Activated naive CD4-positive, alpha-beta T cell treated with Interleukin-2 at 50 U/mL for 16 hours (primary cell): Measurements from ENCODE around the gene LRG1.
A peak's percentile ranks its signal among the peaks of the same experiment; 100 is the strongest.

Experiments
- DNase-seq: peaks from one replicate; pipeline ENCODE4 v3.0.0-alpha.2; 2020

Gene LRG1

GRCh38 chr19:4524808-4525562 lies 14.9 kb downstream of the LRG1 start:
- DNase-seq: peak; percentile 70

DNA sequence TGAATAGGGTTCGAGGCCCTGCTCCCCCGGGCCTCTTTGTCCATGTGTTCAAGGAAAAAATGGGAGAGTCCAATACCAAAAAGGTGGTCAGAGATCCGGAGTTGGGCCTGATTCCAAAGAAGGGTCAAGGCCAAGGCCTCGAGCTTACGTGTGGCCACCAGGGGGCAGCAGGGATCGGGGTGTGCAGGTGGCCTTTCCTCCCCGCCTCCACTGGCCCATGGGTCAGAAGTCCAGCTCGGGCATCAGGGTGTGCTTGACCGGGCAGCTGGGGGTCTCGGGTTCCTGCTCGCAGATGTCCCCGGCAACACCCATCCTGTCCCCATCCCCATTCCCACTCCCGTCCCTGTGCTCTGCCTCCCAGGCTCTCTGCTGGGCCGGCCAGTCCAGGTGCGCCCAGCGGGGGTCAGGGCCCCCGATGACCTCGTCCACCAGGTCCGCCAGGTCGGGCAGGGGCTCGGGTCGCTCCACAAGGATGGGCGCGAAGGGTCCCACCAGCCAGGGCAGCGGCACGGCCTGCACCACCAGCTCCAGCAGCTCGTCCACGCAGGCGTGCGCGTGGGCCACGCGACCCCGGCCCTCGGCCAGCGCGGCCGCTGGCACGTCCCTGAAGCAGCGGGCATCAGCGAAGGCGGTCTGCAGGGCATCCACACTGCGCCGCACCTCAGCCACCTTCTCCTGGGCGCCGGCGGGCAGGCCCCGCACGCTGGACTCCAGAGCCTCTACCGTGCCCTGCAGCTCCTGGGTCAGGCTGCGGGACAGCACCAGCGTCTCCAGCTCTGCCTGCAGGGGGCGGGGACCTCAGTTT lies 16.3 kb downstream of the LRG1 start:
- DNase-seq: peak; percentile 25

DNA sequence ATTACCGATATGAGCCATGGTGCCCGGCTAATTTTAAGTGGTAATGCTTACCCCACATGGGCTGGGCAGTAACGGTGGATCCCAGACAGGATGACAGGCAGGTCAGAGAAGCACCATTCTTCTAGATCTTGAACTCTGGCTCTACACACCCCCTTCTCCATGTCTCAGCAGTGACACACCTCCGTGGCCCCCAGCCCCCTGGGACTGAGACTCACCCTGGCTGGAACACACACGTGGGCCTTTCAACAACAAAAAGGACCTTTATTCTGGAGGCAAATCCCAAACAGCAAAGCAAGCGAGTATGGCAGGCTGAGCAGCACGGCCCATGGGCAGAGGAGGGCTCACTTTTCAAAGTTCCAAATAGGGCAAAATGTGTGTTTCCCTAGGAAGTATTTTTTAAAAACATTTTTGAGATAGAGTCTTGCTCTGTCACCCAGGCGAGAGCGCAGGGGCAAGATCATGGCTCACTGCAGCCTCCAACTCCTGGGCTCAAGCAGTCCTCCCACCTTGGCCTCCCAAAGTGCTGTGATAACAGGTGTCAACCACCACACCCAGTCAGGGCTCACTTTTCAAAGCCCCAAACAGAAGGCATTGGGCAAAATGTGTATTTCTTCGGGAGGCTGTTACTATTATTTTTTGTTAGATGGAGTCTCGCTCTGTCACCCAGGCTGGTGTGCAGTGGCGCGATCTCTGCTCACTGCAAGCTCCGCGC lies 17.4 kb downstream of the LRG1 start:
- DNase-seq: no peak

DNA sequence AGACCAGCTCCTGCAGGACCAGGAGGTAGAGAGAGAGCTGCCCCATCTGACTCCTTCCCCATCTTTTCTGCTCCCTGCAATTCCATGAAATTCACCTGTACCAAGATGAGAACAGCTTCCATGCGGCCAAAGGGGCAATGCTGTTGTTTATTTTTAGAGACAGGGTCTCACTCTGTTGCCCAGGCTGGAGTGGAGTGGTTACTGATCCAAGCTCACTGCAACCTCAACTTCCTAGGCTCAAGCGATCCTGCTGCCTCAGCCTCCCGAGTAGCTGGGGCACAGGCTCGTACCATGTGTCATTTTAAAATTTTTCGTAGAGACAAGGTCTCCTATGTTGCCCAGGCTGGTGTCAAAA lies 18.0 kb downstream of the LRG1 start:
- DNase-seq: no peak

DNA sequence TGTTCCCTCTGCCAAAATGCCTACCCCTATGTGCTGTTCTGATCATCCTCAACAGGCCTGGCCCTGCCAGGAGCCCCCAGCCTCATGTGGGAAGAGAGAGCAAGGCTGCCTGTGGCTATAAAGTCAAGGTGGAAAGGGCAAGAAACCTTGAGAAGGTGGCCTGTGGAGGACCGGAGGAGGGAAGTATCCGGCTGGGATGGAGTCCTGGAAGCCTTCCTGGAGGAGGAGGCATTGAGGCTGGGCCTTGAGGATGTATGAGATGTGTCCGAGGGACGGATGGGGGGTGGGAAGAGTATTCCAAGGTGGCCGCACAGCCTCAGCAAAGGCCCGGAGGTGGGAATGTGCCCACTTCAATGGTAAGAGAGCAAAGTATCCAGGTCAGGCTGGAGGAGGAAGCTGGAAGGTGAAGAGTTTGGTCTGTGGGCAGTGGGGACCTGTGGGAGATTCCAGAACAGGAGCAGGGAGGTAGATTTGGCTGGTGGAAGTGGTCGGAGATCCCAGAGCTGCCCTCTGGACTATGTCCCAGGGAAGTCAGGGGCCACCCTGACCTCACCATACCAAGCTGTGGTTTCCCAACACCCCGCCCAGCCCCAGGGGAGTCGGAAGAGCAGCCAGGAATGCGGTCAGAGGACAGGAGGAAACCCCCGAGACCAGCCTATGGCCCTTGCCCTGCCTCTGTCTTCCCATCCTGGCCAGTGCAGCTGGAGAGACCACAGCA lies 18.5 kb downstream of the LRG1 start:
- DNase-seq: no peak

DNA sequence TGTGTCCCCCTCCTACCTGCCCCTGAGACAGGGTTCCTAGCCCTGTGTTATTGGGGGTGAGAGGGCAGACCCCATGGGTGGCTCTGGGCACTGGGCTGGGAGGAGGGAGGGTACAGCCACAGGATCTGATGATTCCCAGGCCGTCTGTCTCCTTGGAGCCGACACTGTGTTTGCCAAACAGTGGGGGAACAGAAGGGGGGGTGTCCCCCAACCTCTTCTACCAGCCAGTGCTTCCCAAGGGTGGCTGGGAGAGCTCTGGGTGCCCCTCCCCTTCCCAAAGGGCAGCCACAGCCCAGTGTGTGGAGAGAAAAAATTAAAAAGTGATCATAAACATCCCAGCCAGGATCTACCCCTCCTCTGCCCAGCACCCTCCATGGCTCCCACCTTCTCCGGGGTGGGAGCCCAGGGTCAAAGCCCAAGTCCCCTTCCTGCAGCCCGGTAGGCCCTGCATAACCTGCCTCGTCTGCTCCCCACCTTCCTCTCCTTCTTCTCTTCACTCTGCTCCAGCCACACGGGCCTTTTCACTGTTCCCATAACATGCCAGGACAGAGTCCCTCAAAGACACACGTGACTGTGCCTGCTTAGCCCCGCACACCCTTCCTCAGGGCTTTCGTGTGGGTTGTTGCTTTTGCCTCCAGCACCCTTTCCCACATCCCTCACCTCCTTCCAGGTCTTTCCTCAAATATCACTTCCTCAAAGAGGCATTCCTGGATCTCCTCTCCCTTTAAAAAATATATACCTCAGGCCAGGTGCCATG lies 20.1 kb downstream of the LRG1 start:
- no peak for DNase-seq

DNA sequence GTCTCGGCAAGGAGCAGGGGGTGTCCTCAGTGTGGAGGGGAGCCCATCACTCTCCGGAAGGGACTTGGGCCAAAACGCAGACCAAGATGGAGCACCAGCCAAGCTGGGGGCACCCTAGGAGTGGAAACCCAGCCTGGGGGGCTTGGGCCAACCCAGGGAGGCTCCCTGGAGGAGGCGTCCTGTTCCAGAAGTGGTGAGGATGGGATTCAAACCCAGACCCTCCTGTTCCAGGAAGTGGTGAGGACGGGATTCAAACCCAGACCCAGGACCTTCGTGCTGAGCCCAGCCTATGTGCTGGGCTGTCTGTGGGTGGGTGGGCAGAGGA lies 20.7 kb downstream of the LRG1 start:
- no peak for DNase-seq

DNA sequence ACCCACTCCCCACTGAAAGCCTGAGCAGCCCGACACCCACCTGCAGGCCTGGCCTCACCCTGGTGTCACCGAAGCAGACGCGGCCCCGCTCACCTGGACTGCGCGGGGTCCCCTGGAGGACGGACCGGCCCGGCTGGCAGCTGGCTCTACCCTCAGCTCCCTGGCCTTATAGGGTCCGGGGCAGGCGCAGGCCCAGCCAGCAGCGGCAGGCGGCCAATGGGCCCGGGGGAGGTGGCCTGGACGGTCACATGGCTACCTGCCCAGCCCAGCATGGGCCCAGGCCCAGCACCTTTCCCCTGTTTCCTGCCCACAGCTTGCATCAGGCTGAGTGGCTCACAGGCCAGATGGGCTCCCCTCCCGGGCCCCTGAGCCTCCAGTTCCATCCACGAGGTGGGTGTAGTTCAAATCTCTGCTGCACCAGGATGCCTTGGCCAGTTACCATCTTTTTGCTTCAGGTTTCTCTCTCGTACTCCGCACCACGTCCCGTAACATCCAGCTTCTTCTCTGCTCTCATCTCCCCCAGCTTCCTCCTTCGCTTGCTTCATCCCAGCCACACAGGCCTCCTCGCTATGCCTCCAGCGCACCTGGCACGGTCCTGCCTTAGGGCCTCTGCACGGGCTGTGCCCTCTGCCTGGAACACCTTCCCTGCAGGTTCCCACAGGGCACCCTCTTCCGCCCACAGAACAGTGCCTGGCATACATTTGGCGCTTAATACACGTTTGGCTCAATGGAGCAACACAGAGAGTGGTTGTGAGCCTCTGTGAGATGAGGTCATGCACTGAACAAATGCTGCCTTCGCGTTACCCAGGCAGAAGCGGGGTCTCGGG lies 21.3 kb downstream of the LRG1 start, which contains the start of gene PLIN4:
Gene PLIN4, minus strand, starts transcription at position 142 of the 827 bp plus-strand sequence. CDS start 214 bp downstream, outside the sequence.
- no peak for DNase-seq

GRCh38 chr19:4517451-4518057 lies 22.3 kb downstream of the LRG1 start:
- DNase-seq: no peak

DNA sequence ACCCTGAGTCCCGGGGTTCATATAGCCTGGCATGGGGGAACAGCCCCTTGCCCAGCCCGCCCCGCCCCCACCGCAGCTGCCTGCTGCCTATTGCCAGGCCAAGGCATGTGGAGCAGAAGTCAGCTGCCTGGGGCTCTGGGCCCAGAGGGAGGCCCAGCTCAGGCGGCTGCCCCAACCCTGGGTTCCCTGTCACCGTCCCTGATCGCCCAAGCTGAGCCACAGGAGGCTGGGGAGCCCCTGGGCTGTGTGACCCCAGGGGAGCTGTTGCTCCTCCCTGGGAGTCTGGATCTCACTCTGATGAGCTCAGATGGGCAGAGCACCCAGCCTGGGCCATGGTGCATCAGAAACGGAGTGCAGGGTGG lies 22.9 kb downstream of the LRG1 start:
- DNase-seq: no peak

- DNase-seq: no peak
Measured at GRCh38 chr19:4516199-4516938, 23.5 kb downstream of the LRG1 start.

- DNase-seq: no peak
Measured at GRCh38 chr19:4515732-4516131, 24.1 kb downstream of the LRG1 start.

GRCh38 chr19:4513248-4513647 lies 26.6 kb downstream of the LRG1 start:
- no peak for DNase-seq

DNA sequence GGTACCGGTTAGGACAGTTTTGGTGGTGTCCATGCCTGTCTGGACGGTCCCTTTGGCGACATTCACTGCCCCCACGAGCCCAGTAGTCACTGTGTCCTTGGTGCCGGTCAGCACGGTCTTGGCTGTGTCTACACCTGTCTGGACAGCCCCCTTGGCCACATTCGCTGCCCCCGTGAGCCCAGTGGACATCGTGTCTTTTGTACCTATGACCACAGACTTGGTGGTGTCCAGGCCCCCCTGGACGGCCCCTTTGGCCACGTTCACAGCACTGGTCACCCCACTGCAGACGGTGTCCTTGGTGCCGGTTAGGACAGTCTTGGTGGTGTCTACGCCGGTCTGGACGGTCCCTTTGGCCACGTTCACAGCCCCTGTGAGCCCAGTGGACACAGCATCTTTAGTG lies 27.8 kb downstream of the LRG1 start:
- no peak for DNase-seq

DNA sequence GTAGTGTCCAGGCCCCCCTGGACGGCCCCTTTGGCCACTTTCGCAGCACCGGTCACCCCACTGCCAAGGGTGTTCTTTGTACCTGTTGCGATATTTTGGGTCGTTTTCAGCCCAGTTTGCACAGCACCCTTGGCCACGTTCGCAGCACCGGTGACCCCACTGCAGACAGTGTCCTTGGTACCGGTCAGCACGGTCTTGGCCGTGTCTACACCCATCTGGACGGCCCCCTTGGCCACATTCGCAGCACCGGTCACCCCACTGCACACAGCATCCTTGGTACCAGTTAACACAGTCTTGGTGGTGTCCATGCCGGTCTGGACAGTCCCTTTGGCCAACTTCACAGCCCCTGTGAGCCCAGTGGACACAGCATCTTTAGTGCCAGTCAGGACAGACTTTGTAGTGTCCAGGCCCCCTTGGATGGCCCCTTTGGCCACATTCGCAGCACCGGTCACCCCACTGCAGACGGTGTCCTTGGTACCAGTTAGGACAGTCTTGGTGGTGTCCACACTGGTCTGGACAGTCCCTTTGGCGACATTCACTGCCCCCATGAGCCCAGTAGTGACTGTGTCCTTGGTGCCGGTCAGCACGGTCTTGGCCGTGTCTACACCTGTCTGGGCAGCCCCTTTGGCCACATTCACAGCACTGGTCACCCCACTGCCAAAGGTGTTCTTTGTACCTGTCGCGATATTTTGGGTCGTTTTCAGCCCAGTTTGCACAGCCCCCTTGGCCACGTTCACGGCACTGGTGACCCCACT lies 28.4 kb downstream of the LRG1 start:
- no peak for DNase-seq

GRCh38 chr19:4510435-4511255 lies 29.2 kb downstream of the LRG1 start:
- no peak for DNase-seq

GRCh38 chr19:4508698-4509097 lies 31.1 kb downstream of the LRG1 start:
- DNase-seq: no peak

- DNase-seq: no peak
Measured at GRCh38 chr19:4507804-4508203, 32.0 kb downstream of the LRG1 start.

- no peak for DNase-seq
Measured at GRCh38 chr19:4507150-4507452, 32.7 kb downstream of the LRG1 start.
